HG03196 (cell line): ENCODE measurements around the gene NTF3.
"Not testable (repeated sequence)": the region's sequence is repeated elsewhere in the genome, so short reads cannot be mapped to it uniquely, and the experiment has no call there.

Experiments used
- ATAC-seq: cut with Tn5 transposase; IDR thresholded peaks from one replicate; pipeline ENCODE4 v1.9.1; 2021; ENCODE audit not compliant: unreplicated experiment

The NTF3 gene

GRCh38 chr12:5525783-5526367 is 94.0 kb downstream of the NTF3 start:
- ATAC-seq, result no peak

GRCh38 chr12:5533368-5533767 is 101.5 kb downstream of the NTF3 start:
- ATAC-seq, result no peak

GRCh38 chr12:5534426-5535199 is 102.7 kb downstream of the NTF3 start:
- no peak for ATAC-seq

- ATAC-seq, result no peak
Measured at GRCh38 chr12:5535541-5535940, 103.6 kb downstream of the NTF3 start.

GRCh38 chr12:5537026-5537615 is 105.2 kb downstream of the NTF3 start:
- not testable (repeated sequence) for ATAC-seq

GRCh38 chr12:5537771-5538170 is 105.9 kb downstream of the NTF3 start:
- no peak for ATAC-seq
